GM18909 (cell line): ENCODE results near the gene TENM4.

ENCODE experiments used
- ATAC-seq: cut with Tn5 transposase; IDR thresholded peaks from one replicate; pipeline ENCODE4 v1.9.1; 2021; ENCODE audit warnings: mild to moderate bottlenecking; ENCODE audit not compliant: unreplicated experiment, poor library complexity

Gene TENM4

GRCh38 chr11:79077702-79078330 is 363.0 kb downstream of the TENM4 start:
- ATAC-seq = no peak

- ATAC-seq = no peak
These were observed 364.2 kb downstream of the TENM4 start for GRCh38 chr11:79076526-79077115.

- ATAC-seq = no peak
These were observed 366.3 kb downstream of the TENM4 start for GRCh38 chr11:79074547-79074946.

- no peak for ATAC-seq
These were observed 369.6 kb downstream of the TENM4 start for GRCh38 chr11:79071190-79071589.

GRCh38 chr11:79070518-79070917 is 370.3 kb downstream of the TENM4 start:
- no peak for ATAC-seq

GRCh38 chr11:79069504-79069903 is 371.3 kb downstream of the TENM4 start:
- no peak for ATAC-seq

- ATAC-seq = no peak
These were observed 372.5 kb downstream of the TENM4 start for GRCh38 chr11:79068356-79068755.

- no peak for ATAC-seq
These were observed 373.5 kb downstream of the TENM4 start for GRCh38 chr11:79067352-79067679.

- no peak for ATAC-seq
These were observed 374.1 kb downstream of the TENM4 start for GRCh38 chr11:79066456-79067351.

- ATAC-seq = no peak
These were observed 377.7 kb downstream of the TENM4 start for GRCh38 chr11:79062814-79063762.

GRCh38 chr11:79060081-79060953 is 380.5 kb downstream of the TENM4 start:
- no peak for ATAC-seq

- ATAC-seq = no peak
These were observed 381.7 kb downstream of the TENM4 start for GRCh38 chr11:79059141-79059540.

- no peak for ATAC-seq
These were observed 384.8 kb downstream of the TENM4 start for GRCh38 chr11:79055856-79056631.

GRCh38 chr11:79054636-79055035 is 386.2 kb downstream of the TENM4 start:
- no peak for ATAC-seq

GRCh38 chr11:79052544-79052943 is 388.3 kb downstream of the TENM4 start:
- ATAC-seq = no peak

- ATAC-seq = no peak
These were observed 390.0 kb downstream of the TENM4 start for GRCh38 chr11:79050786-79051185.

- ATAC-seq = no peak
These were observed 391.1 kb downstream of the TENM4 start for GRCh38 chr11:79049741-79050179.

- ATAC-seq = no peak
These were observed 392.9 kb downstream of the TENM4 start for GRCh38 chr11:79047980-79048379.

GRCh38 chr11:79047321-79047720 is 393.5 kb downstream of the TENM4 start:
- ATAC-seq = no peak
